22Rv1 (cell line): ENCODE results near the gene LYSMD1.

ENCODE experiments used
- ZFX ChIP-seq: fragments of 450-650 bp; IDR thresholded peaks from 2 replicates; pipeline ENCODE4 v1.6.1; 2017; ENCODE audit warnings: antibody characterized with exemption, borderline replicate concordance
- TF ChIP-seq, protein P1 (sequence below): fragments of 450-650 bp; IDR thresholded peaks from 2 replicates; pipeline ENCODE4 v1.5.1; 2017; ENCODE audit warnings: mild to moderate bottlenecking

DNA sequence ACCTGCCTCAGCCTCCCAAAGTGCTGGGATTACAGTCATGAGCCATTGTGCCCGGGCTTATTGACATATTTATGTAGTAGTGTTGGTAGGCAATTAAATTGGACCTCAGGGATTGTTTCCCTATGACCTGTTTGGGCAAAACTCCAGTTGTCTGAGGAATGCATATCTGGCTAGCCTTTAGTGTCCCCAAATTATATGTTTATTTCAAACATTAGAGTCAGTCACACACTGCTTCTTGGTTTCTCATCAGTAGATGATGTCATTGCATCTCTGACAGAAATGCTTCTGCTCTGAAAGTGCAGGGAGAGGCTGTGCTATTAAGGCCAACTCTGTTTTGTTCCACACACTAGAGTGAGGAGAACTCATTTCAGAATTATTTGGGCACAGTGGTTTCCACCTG, 45.1 kb upstream of the LYSMD1 start:
- TF ChIP-seq, protein P1, sequence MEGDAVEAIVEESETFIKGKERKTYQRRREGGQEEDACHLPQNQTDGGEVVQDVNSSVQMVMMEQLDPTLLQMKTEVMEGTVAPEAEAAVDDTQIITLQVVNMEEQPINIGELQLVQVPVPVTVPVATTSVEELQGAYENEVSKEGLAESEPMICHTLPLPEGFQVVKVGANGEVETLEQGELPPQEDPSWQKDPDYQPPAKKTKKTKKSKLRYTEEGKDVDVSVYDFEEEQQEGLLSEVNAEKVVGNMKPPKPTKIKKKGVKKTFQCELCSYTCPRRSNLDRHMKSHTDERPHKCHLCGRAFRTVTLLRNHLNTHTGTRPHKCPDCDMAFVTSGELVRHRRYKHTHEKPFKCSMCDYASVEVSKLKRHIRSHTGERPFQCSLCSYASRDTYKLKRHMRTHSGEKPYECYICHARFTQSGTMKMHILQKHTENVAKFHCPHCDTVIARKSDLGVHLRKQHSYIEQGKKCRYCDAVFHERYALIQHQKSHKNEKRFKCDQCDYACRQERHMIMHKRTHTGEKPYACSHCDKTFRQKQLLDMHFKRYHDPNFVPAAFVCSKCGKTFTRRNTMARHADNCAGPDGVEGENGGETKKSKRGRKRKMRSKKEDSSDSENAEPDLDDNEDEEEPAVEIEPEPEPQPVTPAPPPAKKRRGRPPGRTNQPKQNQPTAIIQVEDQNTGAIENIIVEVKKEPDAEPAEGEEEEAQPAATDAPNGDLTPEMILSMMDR: no peak
- TF ChIP-seq ZFX: no peak
